ENCODE data around the gene MBD1.
"Not testable (repeated sequence)": the region's sequence is repeated elsewhere in the genome, so short reads cannot be mapped to it uniquely, and the experiment has no call there.

MBD1 gene

DNA sequence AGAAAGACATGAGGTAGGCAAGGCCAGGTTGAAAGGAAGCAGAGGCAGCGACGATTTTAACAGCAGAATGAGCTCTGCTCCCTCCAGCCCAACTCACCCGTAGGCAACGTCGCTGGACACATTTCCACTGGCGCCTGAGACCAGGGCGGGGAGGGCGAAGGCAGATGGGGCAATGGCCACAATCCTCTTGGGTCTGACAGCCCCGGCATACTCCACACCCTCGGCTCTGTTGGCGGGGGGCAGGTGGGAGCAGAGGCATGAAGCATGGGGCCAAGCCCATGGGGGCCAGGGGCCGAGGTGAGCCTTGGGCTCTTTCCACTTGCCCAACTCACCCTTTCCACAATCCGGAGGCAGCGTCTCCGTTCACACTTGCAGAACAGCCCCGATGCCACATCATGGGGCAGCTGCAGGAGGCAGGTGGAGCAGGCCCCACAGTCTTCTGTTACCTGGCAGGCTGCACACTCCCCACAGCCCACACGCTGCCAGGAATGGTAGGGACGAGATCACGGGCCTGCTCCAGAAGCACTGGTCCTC lies 5.8 kb downstream of the MBD1 start:
- Mint-ChIP-seq H3K4me3 (no peak overlapping the region), H3K27me3 (no peaks in the 10 kb centered on the region), H3K9me3 (no peaks in the 10 kb centered on the region), H3K36me3 (ENCODE audit: insufficient read depth) (peaks cover 45% of the 10 kb centered on the region), H3K27ac (ENCODE audit: low read depth) (no peak overlapping the region), H3K4me1 (peaks cover 22% of the 10 kb centered on the region)
- ATAC-seq (replicated peaks; ENCODE audit: extremely low read depth, poor library complexity, severe bottlenecking): no peak
- DNase-seq (ENCODE audit: low spot score in 2 of 2): no peak

DNA sequence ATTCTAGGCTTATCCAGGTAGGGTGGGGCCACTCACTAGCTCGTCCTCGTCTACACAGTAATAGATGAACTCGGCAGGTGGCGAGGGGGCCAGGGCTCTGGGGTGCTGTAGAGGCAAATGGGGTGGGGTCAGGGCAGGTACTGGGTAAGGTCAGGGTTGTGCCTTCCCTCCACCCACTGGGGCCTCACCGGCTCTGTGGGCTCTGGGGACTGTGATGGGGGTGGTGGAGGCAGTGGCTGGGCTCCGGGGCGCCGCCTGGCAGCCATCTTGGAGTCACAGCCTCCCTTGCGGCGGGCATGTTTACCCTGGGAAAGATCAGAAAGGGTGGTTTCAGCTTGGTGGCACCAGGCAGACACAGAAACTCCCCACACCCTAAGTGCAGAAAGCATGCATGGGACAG lies 6.4 kb downstream of the MBD1 start:
- Mint-ChIP-seq H3K9me3 (no peaks in the 10 kb centered on the region), H3K27me3 (no peaks in the 10 kb centered on the region), H3K27ac (ENCODE audit: low read depth) (no peak overlapping the region), H3K4me3 (no peak overlapping the region), H3K36me3 (ENCODE audit: insufficient read depth) (peaks cover 43% of the 10 kb centered on the region), H3K4me1 (peaks cover 16% of the 10 kb centered on the region)
- ATAC-seq (replicated peaks; ENCODE audit: extremely low read depth, poor library complexity, severe bottlenecking): no peak
- no peak for DNase-seq (ENCODE audit: low spot score in 2 of 2)

DNA sequence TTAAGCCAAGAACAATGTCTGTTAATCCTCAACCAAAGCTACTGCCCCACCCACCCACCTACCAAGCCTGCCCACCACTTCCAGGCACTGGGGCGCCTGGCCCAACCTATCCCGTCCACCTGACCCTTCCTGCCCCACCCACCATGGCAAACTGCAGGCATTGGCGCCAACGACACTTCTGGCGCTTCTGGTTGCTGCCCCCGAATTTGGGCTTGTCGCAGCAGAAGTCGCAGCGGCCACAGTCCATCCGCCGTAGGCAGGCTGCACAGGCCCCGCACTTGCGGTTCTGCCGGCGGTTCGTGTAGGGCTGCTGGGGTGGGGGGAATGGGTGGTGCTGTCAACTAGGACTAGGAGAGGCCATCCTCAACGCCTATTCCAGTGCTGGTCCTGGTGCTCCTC lies 7.3 kb downstream of the MBD1 start:
- Mint-ChIP-seq H3K9me3 (no peaks in the 10 kb centered on the region), H3K4me1 (peaks cover 9% of the 10 kb centered on the region), H3K27me3 (no peaks in the 10 kb centered on the region), H3K36me3 (ENCODE audit: insufficient read depth) (peaks cover 46% of the 10 kb centered on the region), H3K27ac (ENCODE audit: low read depth) (no peak overlapping the region), H3K4me3 (no peak overlapping the region)
- ATAC-seq (replicated peaks; ENCODE audit: extremely low read depth, poor library complexity, severe bottlenecking) (no peak), DNase-seq (ENCODE audit: low spot score in 2 of 2) (no peak)

DNA sequence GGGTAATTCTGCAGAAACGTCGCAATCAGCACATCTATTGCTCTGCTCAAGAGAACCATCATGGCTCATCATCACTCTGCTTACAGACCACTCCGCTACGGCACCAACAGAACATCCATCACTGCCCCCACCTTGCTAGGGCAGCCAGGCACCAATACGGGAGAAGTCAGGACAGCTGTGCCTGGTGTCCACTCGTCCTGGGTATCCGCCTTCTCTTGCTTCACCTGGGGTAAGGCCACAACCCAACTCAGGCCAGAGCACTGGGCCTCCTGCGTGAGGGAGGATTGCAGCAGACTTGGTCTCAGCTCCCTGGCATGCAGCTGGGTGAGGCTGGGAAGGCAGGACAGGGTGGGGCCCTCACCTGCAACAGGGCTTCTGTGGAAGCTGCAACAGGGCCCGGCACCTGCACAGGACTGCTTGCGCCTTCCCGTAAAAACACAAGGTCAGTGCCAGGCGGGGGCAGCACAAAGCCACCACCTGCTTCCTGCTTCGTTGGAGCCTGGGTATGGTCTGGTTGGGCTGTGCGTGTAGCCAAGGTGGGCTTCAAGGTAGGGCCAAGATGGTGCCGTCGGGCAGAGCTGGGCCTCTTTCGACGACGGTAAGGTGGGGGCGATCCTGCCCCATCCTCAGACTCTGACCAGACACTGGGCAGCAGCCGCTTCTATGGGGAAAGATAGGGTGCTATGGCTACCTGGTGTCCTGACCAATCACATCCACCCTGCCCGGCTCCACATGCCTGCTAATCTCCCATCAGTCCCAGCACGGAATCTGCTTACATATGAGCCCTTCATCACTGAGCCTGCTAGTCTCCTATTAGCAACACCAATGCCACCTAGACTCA lies 7.9 kb downstream of the MBD1 start:
- Mint-ChIP-seq H3K36me3 (ENCODE audit: insufficient read depth) (peaks cover 44% of the 10 kb centered on the region), H3K4me1 (peaks cover 5% of the 10 kb centered on the region), H3K27ac (ENCODE audit: low read depth) (no peak overlapping the region), H3K9me3 (no peaks in the 10 kb centered on the region), H3K27me3 (no peaks in the 10 kb centered on the region), H3K4me3 (no peak overlapping the region)
- DNase-seq (ENCODE audit: low spot score in 2 of 2) (no peak), ATAC-seq (replicated peaks; ENCODE audit: extremely low read depth, poor library complexity, severe bottlenecking) (no peak)

DNA sequence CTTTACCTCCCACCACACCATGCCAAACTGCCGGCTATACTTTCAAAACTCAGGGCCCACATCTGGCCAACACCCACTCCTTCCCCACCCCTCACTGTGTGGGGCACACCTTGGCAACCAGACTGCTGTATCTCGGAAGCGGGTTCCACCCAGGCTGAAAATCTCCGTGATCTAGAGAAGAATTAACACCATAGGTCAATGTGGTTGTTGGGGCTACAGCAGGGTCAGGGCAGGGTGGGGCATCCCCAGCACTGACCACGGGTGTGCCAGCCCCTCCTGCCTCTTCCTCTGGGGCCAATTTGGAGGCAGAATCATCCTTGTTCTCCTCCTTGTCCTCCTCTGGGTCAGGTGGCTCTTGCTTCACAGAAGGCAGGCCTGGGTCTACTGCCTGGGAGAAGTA lies 8.8 kb downstream of the MBD1 start:
- no peaks in the 10 kb centered on the region for H3K27me3 Mint-ChIP-seq
- ATAC-seq (replicated peaks; ENCODE audit: extremely low read depth, poor library complexity, severe bottlenecking): no peak
- H3K4me1 Mint-ChIP-seq: peaks cover 5% of the 10 kb centered on the region
- no peaks in the 10 kb centered on the region for H3K9me3 Mint-ChIP-seq
- no peak overlapping the region for H3K27ac Mint-ChIP-seq (ENCODE audit: low read depth)
- DNase-seq (ENCODE audit: low spot score in 2 of 2): no peak
- no peak overlapping the region for H3K4me3 Mint-ChIP-seq
- H3K36me3 Mint-ChIP-seq (ENCODE audit: insufficient read depth): peaks cover 41% of the 10 kb centered on the region

DNA sequence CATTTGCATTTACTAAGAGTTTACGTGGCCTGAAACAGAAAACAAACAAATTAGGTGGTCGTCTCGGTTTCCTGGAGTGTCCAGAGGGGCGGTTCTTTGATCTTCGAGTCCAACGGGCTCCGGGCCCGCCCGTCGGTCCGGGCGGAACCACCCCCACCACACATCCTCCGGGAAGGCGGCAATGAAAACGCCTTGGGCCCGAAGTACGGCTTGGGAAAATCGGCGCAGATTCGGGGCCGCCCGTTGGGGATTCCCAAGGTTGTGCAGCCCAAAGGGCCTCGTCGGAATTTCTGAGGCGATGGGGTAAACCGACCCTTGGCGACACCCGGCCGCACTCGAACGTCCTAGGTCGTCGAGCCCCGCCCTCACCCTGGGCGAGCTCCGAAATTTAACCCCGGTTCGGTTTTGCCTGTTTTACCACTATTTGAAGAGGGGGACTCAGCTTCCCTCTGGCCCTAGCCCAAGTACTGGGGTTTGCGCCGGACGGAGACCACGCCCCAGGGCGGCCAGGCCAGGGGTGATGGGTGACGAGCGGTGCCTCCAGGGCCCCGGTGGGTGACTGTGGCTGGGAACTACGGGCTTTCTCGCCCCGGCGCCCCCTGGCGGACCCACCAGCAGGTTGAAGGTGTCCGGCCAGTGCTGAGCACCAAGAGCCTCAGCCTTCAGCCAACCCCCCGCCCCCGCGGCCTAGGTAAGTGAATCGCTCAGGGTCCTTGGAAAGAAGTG lies 13.1 kb downstream of the MBD1 start:
- DNase-seq (ENCODE audit: low spot score in 2 of 2) (peak; percentile 55 to 59), ATAC-seq (replicated peaks; ENCODE audit: extremely low read depth, poor library complexity, severe bottlenecking) (peak; percentile 57)
- peak overlapping the region; percentile 8 for H3K27ac Mint-ChIP-seq (ENCODE audit: low read depth)
- H3K4me1 Mint-ChIP-seq: peaks cover 15% of the 10 kb centered on the region
- no peaks in the 10 kb centered on the region for H3K27me3 Mint-ChIP-seq
- no peaks in the 10 kb centered on the region for H3K9me3 Mint-ChIP-seq
- H3K36me3 Mint-ChIP-seq (ENCODE audit: insufficient read depth): peaks cover 22% of the 10 kb centered on the region
- peak overlapping the region; percentile 78 for H3K4me3 Mint-ChIP-seq

DNA sequence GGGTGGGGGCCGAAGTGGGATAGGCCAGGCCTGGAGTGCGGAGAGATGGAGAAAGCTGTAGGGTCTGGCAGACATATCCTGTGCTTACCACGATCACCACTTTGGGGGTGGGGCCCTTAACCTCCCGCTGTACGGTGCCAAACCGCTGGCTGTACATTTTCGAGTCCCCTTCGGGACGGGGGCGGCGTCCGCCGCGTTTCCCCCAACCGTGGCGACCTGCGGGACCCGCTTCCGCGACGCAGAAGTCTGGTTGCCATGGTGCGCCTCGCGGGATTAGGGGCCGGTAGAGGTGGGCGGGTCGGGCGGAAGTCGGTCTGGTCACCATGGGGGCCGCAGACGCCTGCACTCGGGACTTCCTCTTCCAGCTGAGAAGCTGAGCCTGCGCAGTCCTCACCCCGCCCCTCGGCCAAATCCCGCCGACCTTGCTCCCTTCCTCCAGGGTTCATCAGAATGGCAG lies 15.0 kb downstream of the MBD1 start, which contains the start of gene CFAP53:
Gene CFAP53 (minus strand): TSS at position 248 of the 457 bp plus-strand sequence. CDS start 91 bp downstream, at position 157.
- H3K27ac Mint-ChIP-seq (ENCODE audit: low read depth): peak within 1 kb of the TSS; percentile 89
- ATAC-seq (replicated peaks; ENCODE audit: extremely low read depth, poor library complexity, severe bottlenecking) (peak; percentile 92), DNase-seq (ENCODE audit: low spot score in 2 of 2) (peak; percentile 70 to 76)
- H3K9me3 Mint-ChIP-seq: no peaks in the 10 kb centered on the region
- no peaks in the 10 kb centered on the region for H3K27me3 Mint-ChIP-seq
- H3K36me3 Mint-ChIP-seq (ENCODE audit: insufficient read depth): peaks cover 11% of the 10 kb centered on the region
- H3K4me1 Mint-ChIP-seq: peaks cover 15% of the 10 kb centered on the region
- H3K4me3 Mint-ChIP-seq: peak within 1 kb of the TSS; percentile 78

DNA sequence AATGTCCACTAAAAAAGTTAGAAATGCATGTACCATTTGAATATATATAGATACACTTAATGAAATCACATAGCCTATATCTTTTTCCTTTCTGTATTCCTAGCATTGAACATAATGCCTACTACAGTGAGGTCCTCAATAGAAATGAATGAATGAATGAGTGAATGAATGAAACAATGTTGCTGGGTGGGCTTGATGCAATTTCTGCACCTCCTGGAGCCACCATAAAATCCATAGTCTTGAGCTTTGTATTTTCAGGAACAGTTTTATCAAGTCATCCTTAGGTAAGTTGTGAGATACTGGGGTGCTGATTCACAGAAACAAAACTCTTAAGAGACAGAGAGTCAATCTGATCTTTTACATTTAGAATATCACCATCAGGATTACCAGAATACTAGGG lies 18.3 kb downstream of the MBD1 start:
- Mint-ChIP-seq H3K27me3 (no peaks in the 10 kb centered on the region), H3K4me1 (peaks cover 15% of the 10 kb centered on the region), H3K36me3 (ENCODE audit: insufficient read depth) (peaks cover 4% of the 10 kb centered on the region), H3K9me3 (no peaks in the 10 kb centered on the region), H3K4me3 (no peak overlapping the region), H3K27ac (ENCODE audit: low read depth) (no peak overlapping the region)
- ATAC-seq (replicated peaks; ENCODE audit: extremely low read depth, poor library complexity, severe bottlenecking): no peak
- DNase-seq (ENCODE audit: low spot score in 2 of 2): no peak

DNA sequence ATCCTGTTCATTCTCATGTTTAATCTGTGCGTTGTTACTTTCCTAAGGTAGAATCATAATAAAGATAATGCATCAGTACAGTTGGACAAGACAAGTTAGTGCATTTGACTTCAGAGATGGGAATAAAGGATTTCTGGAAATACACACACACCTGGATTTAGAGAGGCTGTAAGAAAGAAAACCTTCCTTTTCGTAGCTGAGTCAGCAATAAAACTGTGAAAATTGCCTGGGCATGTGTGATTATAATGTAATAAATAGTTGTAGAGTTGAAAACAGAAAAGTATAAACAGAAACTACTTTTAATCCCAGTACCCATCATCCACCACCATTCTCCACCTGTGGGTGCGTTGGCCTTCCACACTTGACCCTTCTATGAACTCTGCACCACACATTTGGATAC lies 30.4 kb downstream of the MBD1 start:
- Mint-ChIP-seq H3K9me3 (no peaks in the 10 kb centered on the region), H3K36me3 (ENCODE audit: insufficient read depth) (peaks cover 1% of the 10 kb centered on the region), H3K4me1 (no peaks in the 10 kb centered on the region), H3K27ac (ENCODE audit: low read depth) (no peak overlapping the region), H3K27me3 (no peaks in the 10 kb centered on the region), H3K4me3 (no peak overlapping the region)
- no peak for ATAC-seq (replicated peaks; ENCODE audit: extremely low read depth, poor library complexity, severe bottlenecking)
- no peak for DNase-seq (ENCODE audit: low spot score in 2 of 2)

DNA sequence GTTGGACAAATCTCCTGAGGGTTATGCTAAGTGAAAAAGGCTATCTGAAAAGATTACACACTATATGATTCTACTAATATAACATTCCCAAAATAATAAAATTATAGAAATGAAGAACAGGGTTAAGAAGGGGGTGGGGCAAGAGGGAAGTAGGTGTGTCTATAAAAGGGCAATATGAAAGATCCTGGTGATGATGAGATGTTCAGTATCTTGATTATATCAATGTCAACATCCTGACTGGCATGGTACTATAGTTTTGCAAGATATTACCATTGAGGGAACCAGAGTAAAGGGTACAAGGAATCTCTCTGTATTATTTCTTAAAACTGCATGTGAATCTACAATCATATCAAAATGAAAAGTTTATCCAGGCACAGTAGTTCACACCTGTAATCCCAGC lies 31.7 kb downstream of the MBD1 start:
- Mint-ChIP-seq H3K27ac (ENCODE audit: low read depth) (no peak overlapping the region), H3K4me3 (no peak overlapping the region), H3K27me3 (no peaks in the 10 kb centered on the region), H3K36me3 (ENCODE audit: insufficient read depth) (peaks cover 1% of the 10 kb centered on the region), H3K9me3 (no peaks in the 10 kb centered on the region), H3K4me1 (no peaks in the 10 kb centered on the region)
- ATAC-seq (replicated peaks; ENCODE audit: extremely low read depth, poor library complexity, severe bottlenecking) (no peak), DNase-seq (ENCODE audit: low spot score in 2 of 2) (no peak)

DNA sequence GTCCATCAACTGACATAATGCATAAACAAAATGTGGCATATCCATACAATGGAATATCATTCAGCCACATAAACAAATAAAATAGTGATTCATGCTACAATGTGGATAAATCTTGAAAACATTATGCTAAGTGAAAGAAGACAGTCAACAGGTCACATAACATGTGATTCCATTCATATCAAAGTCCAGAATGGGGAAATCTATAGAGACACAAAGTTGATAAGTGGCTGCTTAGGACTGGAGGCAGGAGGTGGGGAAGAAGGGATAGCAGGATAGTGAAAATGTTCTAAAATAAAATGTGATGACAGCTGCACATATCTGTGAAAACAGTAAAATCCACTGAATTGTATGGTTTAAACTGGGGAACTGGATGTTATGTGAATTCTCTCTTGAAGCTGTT lies 33.8 kb downstream of the MBD1 start:
- Mint-ChIP-seq H3K27ac (ENCODE audit: low read depth) (no peak overlapping the region), H3K4me1 (no peaks in the 10 kb centered on the region), H3K36me3 (ENCODE audit: insufficient read depth) (peaks cover 1% of the 10 kb centered on the region), H3K4me3 (no peak overlapping the region), H3K9me3 (no peaks in the 10 kb centered on the region), H3K27me3 (no peaks in the 10 kb centered on the region)
- ATAC-seq (replicated peaks; ENCODE audit: extremely low read depth, poor library complexity, severe bottlenecking) (no peak), DNase-seq (ENCODE audit: low spot score in 2 of 2) (no peak)

DNA sequence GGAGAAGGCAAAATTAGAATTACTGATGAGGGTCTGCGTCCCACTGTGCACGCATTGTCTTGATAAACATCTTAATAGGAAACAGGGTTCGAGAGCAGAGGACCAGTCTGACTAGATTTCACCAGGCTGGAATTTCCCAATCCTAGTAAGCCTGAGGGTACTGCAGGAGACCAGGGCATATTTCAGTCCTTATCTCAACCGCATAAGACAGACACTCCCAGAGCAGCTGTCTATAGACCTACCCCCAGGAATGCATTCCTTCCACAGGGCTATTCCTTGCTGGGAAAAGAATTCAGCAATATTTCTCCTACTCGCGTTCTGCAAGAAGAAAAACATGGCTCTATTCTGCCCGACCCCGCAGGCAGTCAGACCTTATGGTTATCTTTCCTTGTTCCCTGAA lies 39.6 kb downstream of the MBD1 start:
- not testable (repeated sequence) for ATAC-seq (replicated peaks; ENCODE audit: extremely low read depth, poor library complexity, severe bottlenecking); H3K27ac Mint-ChIP-seq (ENCODE audit: low read depth); H3K4me3 Mint-ChIP-seq; H3K4me1 Mint-ChIP-seq; H3K36me3 Mint-ChIP-seq (ENCODE audit: insufficient read depth); DNase-seq (ENCODE audit: low spot score in 2 of 2); H3K9me3 Mint-ChIP-seq
- H3K27me3 Mint-ChIP-seq: peaks cover 34% of the 10 kb centered on the region
